A549 (cell line): Measurements from ENCODE around the gene FAM174B. TPM values are rescaled to one million over a fixed set of nuclear protein-coding genes. Genes with fewer than 3 reads are reported as not detected.
A peak's percentile ranks its signal among the peaks of the same experiment; 100 is the strongest.

Experiments used
- ATAC-seq, 2 experiments: fragments of 200-7000 bp in 1 of 2; fragments of >200 bp in 1 of 2; cut with Nextera tagmentation in 1 of 2; cut with Tn5 transposase in 1 of 2; 3 replicates each; pipeline versions ENCODE4 v1.8.0 to v1.9.1; 2018 to 2020; ENCODE audit warnings: mild to moderate bottlenecking in 1 of 2, moderate library complexity in 1 of 2
- CTCF ChIA-PET: fragments of 300-600 bp; sonication (Branson Sonifier 250); formaldehyde crosslinking; extraction: SDS; loops from one replicate; lab custom pipeline; 2021; ENCODE audit warnings: antibody characterized with exemption, inconsistent platforms; lab: Yijun Ruan, JAX
- POLR2A ChIA-PET: fragments of 350-600 bp; formaldehyde crosslinking; extraction: SDS; loops from one replicate; lab custom pipeline; 2021; ENCODE audit warnings: antibody characterized with exemption, inconsistent platforms; lab: Yijun Ruan, JAX
- DNase-seq, 2 experiments: peaks; one replicate each; pipeline versions ENCODE4 v3.0.0 to v3.0.0-alpha.2; 2011 to 2016; ENCODE audit warnings: low read depth in 1 of 2, low spot score in 1 of 2
- FAIRE-seq: peaks from 2 replicates; lab custom pipeline; 2011; peaks lifted over from hg19 to GRCh38; lab: Jason Lieb, UNC
- H3K27ac ChIP-seq, 2 experiments: fragments of >200 bp; sonication (Bioruptor Twin); formaldehyde crosslinking; 3 replicates each; pipeline ENCODE4 v1.5.1; 2016 to 2017
- H3K4me1 ChIP-seq: fragments of >200 bp; sonication (Bioruptor Twin); formaldehyde crosslinking; 3 replicates; pipeline ENCODE4 v1.6.1; 2016
- H3K4me2 ChIP-seq: fragments of >200 bp; sonication (Bioruptor Twin); formaldehyde crosslinking; 3 replicates; pipeline ENCODE4 v1.6.1; 2016
- H3K4me3 ChIP-seq: fragments of >200 bp; sonication (Bioruptor Twin); formaldehyde crosslinking; 3 replicates; pipeline ENCODE4 v1.5.1; 2016
- H3K9me3 ChIP-seq: fragments of >200 bp; sonication (Bioruptor Twin); formaldehyde crosslinking; 3 replicates; pipeline ENCODE4 v1.6.1; 2016
- BHLHE40 ChIP-seq: IDR thresholded peaks from 2 replicates; pipeline ENCODE4 v1.6.1; 2012; ENCODE audit warnings: low read depth, low read length, inconsistent platforms
- CEBPB ChIP-seq, 2 experiments: fragments of >200 bp in 1 of 2; sonication (Bioruptor Twin) in 1 of 2; formaldehyde crosslinking in 1 of 2; IDR thresholded peaks; 2 replicates each; pipeline ENCODE4 v1.6.1; 2012 to 2016
- EP300 ChIP-seq, 2 experiments: fragments of >200 bp; sonication (Bioruptor Twin); formaldehyde crosslinking; IDR thresholded peaks; 2 replicates in 1 of 2; 3 replicates in 1 of 2; pipeline ENCODE4 v1.6.1; 2016 to 2017
- GATA3 ChIP-seq: IDR thresholded peaks from 2 replicates; pipeline ENCODE4 v1.6.1; 2012; ENCODE audit warnings: borderline replicate concordance
- HDAC2 ChIP-seq: fragments of 200-600 bp; sonication (generic); IDR thresholded peaks from 2 replicates; pipeline ENCODE4 v1.6.1; 2016
- JUNB ChIP-seq: fragments of >200 bp; sonication (Bioruptor Twin); formaldehyde crosslinking; IDR thresholded peaks from 2 replicates; pipeline ENCODE4 v1.6.1; 2016
- NPAS2 ChIP-seq: fragments of 250-450 bp; sonication (Bioruptor Pico); IDR thresholded peaks from 2 replicates; pipeline ENCODE4 v1.8.0; 2022; ENCODE audit warnings: mild to moderate bottlenecking, moderate library complexity, borderline replicate concordance
- RAD21 ChIP-seq, 2 experiments: fragments of >200 bp in 1 of 2; sonication (Bioruptor Twin) in 1 of 2; formaldehyde crosslinking in 1 of 2; IDR thresholded peaks in 1 of 2; conservative IDR thresholded peaks in 1 of 2; 2 replicates in 1 of 2; 3 replicates in 1 of 2; pipeline ENCODE4 v1.6.1; 2012 to 2018; ENCODE audit warnings: inconsistent platforms in 1 of 2
- RCOR1 ChIP-seq: fragments of 150-350 bp; IDR thresholded peaks from 2 replicates; pipeline ENCODE4 v1.6.1; 2014; ENCODE audit warnings: antibody characterized with exemption, low read length, low read depth
- SMC3 ChIP-seq: fragments of >200 bp; sonication (Bioruptor Twin); formaldehyde crosslinking; IDR thresholded peaks from 3 replicates; pipeline ENCODE4 v1.6.1; 2018; ENCODE audit warnings: inconsistent platforms
- ZC3H11A ChIP-seq: fragments of 450-650 bp; IDR thresholded peaks from 2 replicates; pipeline ENCODE4 v1.6.1; 2014; ENCODE audit warnings: antibody characterized with exemption, mild to moderate bottlenecking
- WGBS: methylation state at CpG from one replicate; pipeline ENCODE4 v1.1.6; 2017; ENCODE audit errors: missing lambda C conversion rate; 5-methylcytosine and 5-hydroxymethylcytosine counted together
- polyA plus RNA-seq, 4 experiments: library from polyadenylated mRNA; depleted of rRNA in 3 of 4; stranded (reverse); fragments of >200 nt; fragmentation: RNase III in 1 of 4; extraction: RNeasy Plus Mini Kit Qiagen cat#74134 plus additional on column Dnase treatment in 1 of 4; gene quantifications; 2 replicates in 3 of 4; 3 replicates in 1 of 4; pipeline ENCODE4 v1.2.3, GENCODE V29; 2011 to 2017
- TF ChIP-seq, protein P1 (sequence below): IDR thresholded peaks from 2 replicates; pipeline ENCODE4 v1.6.1; 2012
- TF ChIP-seq, protein P2 (sequence below): IDR thresholded peaks from 2 replicates; pipeline ENCODE4 v1.6.1; 2012
- TF ChIP-seq, protein P3 (sequence below): fragments of >200 bp; sonication (Bioruptor Twin); formaldehyde crosslinking; IDR thresholded peaks from 3 replicates; pipeline ENCODE4 v1.5.1; 2016
- TF ChIP-seq, protein P4 (sequence below): fragments of >200 bp; sonication (Bioruptor Twin); formaldehyde crosslinking; IDR thresholded peaks from 3 replicates; pipeline ENCODE4 v1.6.1; 2016

Gene FAM174B
- polyA plus RNA-seq, 2 of the 4 experiments (the other 2 are of a cell fraction), result 4.6 to 13.9 TPM

DNA sequence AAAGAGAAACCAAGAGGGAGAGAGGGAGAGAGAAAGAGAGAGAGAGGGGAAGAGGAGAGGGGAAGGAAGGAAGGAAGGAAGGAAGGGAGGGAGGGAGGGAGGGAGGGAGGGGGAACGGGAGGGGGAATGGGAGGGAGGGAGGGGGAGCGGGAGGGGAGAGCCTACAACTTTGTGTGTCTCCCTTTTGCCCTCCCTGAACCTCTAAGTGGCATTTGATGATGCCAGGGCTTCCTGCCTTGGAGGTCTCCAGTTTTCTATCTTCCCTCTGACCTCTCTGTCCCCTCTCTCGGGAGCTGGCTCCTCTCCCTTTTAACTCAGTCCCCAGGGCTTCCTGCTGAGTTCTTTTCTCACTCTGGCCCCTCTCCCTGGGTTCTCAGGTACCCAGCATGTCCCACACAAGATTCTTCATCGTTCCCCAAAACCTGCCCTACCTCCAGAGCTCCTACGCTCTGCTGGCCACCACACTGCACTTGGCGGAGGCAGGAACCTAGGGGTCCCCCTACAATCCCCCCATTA lies 12.5 kb upstream of the FAM174B start:
- peak overlapping the region; percentile 59 to 66 for H3K27ac ChIP-seq
- CTCF ChIA-PET, result interaction anchor here (1.0 to 1.4 kb wide), 3 partner anchors 16 to 47 kb away, joined by 3 to 4 read pairs (median 3); no protein-coding TSS in a partner anchor
- no peak for FAIRE-seq

DNA sequence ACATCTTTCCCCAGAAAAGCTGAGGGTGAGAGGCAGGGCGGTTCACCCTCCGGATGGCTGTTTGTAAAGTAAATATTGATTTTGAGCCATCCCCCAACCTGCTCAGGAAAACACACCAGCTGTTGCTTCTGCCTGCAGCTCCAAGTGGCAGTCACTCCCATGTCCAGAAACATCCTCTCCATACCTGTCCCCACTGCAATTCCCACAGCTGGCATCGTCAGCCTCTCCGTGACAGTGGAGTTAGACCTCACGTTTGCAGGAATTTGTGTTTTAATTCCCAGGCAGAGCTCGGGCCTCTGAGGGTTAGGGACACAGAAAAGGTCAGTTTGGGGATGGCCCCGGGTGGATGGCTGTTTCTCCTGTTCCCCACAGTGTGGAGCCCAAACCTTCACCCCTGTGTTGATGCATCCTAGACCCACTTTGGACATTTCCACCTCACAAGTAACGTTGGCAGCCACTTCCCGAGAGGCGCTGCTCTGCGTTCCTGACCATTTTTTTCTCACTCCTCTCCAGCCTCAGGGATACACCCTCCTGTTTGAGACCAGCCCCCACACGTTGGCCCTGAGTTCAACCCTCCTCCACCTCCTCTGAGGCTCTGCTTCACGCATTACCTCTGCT lies 11.8 kb upstream of the FAM174B start:
- ChIA-PET POLR2A (no interaction called here), CTCF (interaction anchor here (0.9 to 1.0 kb wide), 2 partner anchors 15 to 49 kb away, joined by 3 to 4 read pairs; no protein-coding TSS in a partner anchor)
- 4% methylated on average over 13 of the region's 13 CpGs for WGBS
- ATAC-seq (peak; percentile 69 to 82), DNase-seq (peak; percentile 57 to 79), FAIRE-seq (peak; percentile 59)
- TF ChIP-seq SMC3 (0 out of 3 replicates have a peak, but pooled peaks have one; percentile 27), HDAC2 (no peak), GATA3 (peak; percentile 50; the same call in 1 of the 2 replicates), CEBPB (IDR thresholded peaks at IDR 0.05) (no peak), JUNB (no peak), RCOR1 (no peak), EP300 (IDR thresholded peaks at IDR 0.05) (peak in 1 of 2 experiments; percentile 20; a peak in 1 of 5 replicates), RAD21 (conservative IDR thresholded peaks at IDR 0.05 in 1 of 2, IDR thresholded peaks at IDR 0.05 in 1 of 2) (peak in 1 of 2 experiments; percentile 21; a peak in 1 of 5 replicates)
- TF ChIP-seq, protein P1, sequence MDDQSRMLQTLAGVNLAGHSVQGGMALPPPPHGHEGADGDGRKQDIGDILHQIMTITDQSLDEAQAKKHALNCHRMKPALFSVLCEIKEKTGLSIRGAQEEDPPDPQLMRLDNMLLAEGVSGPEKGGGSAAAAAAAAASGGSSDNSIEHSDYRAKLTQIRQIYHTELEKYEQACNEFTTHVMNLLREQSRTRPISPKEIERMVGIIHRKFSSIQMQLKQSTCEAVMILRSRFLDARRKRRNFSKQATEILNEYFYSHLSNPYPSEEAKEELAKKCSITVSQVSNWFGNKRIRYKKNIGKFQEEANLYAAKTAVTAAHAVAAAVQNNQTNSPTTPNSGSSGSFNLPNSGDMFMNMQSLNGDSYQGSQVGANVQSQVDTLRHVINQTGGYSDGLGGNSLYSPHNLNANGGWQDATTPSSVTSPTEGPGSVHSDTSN, result peak; percentile 63; the same call in 1 of the 2 replicates
- TF ChIP-seq, protein P2, sequence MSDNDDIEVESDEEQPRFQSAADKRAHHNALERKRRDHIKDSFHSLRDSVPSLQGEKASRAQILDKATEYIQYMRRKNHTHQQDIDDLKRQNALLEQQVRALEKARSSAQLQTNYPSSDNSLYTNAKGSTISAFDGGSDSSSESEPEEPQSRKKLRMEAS, result peak; percentile 66
- TF ChIP-seq, protein P3, sequence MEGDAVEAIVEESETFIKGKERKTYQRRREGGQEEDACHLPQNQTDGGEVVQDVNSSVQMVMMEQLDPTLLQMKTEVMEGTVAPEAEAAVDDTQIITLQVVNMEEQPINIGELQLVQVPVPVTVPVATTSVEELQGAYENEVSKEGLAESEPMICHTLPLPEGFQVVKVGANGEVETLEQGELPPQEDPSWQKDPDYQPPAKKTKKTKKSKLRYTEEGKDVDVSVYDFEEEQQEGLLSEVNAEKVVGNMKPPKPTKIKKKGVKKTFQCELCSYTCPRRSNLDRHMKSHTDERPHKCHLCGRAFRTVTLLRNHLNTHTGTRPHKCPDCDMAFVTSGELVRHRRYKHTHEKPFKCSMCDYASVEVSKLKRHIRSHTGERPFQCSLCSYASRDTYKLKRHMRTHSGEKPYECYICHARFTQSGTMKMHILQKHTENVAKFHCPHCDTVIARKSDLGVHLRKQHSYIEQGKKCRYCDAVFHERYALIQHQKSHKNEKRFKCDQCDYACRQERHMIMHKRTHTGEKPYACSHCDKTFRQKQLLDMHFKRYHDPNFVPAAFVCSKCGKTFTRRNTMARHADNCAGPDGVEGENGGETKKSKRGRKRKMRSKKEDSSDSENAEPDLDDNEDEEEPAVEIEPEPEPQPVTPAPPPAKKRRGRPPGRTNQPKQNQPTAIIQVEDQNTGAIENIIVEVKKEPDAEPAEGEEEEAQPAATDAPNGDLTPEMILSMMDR, result no peak
- H3K27ac ChIP-seq, result peak overlapping the region; percentile 59 to 66
- H3K4me2 ChIP-seq, result peak overlapping the region; percentile 92
- peak overlapping the region; percentile 26 for H3K4me3 ChIP-seq
- H3K4me1 ChIP-seq, result peaks cover 37% of the 10 kb centered on the region
- H3K9me3 ChIP-seq, result no peaks in the 10 kb centered on the region

More for the DNA sequence above, 12.5 kb upstream of the FAM174B start:
- POLR2A ChIA-PET, result no interaction called here
- no peaks in the 10 kb centered on the region for H3K9me3 ChIP-seq
- TF ChIP-seq NPAS2 (CRISPR knock-in tag), result no peak
- TF ChIP-seq, protein P2, result no peak
- no peak for TF ChIP-seq ZC3H11A
- TF ChIP-seq RCOR1, result no peak
- TF ChIP-seq, protein P4, sequence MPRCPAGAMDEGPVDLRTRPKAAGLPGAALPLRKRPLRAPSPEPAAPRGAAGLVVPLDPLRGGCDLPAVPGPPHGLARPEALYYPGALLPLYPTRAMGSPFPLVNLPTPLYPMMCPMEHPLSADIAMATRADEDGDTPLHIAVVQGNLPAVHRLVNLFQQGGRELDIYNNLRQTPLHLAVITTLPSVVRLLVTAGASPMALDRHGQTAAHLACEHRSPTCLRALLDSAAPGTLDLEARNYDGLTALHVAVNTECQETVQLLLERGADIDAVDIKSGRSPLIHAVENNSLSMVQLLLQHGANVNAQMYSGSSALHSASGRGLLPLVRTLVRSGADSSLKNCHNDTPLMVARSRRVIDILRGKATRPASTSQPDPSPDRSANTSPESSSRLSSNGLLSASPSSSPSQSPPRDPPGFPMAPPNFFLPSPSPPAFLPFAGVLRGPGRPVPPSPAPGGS, result no peak
- TF ChIP-seq, protein P1, result no peak
- no peak for TF ChIP-seq BHLHE40
- ATAC-seq (peak; percentile 1 to 6; a peak in 2 of 6 replicates), DNase-seq (no peak)
- H3K4me2 ChIP-seq, result peak overlapping the region; percentile 92
- peak overlapping the region; percentile 26; the same call in 2 of the 3 replicates for H3K4me3 ChIP-seq
- WGBS, result 72% methylated on average over 4 of the region's 6 CpGs
- peaks cover 37% of the 10 kb centered on the region for H3K4me1 ChIP-seq
